CD4-positive, alpha-beta T cell (primary cell): ENCODE data around the gene GCLM. TPM values are rescaled to one million over a fixed set of nuclear protein-coding genes. Genes with fewer than 3 reads are reported as not detected.

ENCODE experiments used
- ATAC-seq: fragments of 200-7000 bp; cut with Tn5 transposase; one replicate; pipeline ENCODE4 v1.10.0; 2022; ENCODE audit warnings: mild to moderate bottlenecking; ENCODE audit not compliant: poor library complexity
- CTCF ChIA-PET: fragments of 350-600 bp; sonication (Branson Sonifier 250); formaldehyde crosslinking; loops from one replicate; lab custom pipeline; 2021; ENCODE audit warnings: antibody characterized with exemption, inconsistent platforms; lab: Charles Lee
- POLR2A ChIA-PET: fragments of 350-600 bp; sonication (Branson Sonifier 250); formaldehyde crosslinking; loops from one replicate; lab custom pipeline; 2021; ENCODE audit warnings: antibody characterized with exemption, inconsistent platforms; lab: Charles Lee
- DNase-seq, 14 experiments: peaks; one replicate each; pipeline ENCODE4 v3.0.0-alpha.2; 2013 to 2020; ENCODE audit warnings: mixed read lengths in 2 of 14
- H3K27ac ChIP-seq, 2 donors: one replicate each; pipeline versions ENCODE4 v1.5.1 to v1.7.0; 2013; ENCODE audit warnings: low read length in 2 of 2, low read depth in 1 of 2, mild to moderate bottlenecking in 1 of 2
- H3K27me3 ChIP-seq, 2 experiments: 1 replicate in 1 of 2; 2 replicates in 1 of 2; pipeline versions ENCODE4 v1.6.1 to v1.7.0; 2013; ENCODE audit warnings: low read length in 2 of 2, control low read depth in 1 of 2, mild to moderate bottlenecking in 1 of 2, moderate library complexity in 1 of 2; ENCODE audit not compliant: insufficient read depth in 2 of 2, control insufficient read depth in 1 of 2
- H3K36me3 ChIP-seq: one replicate; pipeline ENCODE4 v1.6.1; 2013; ENCODE audit warnings: low read length, control low read depth; ENCODE audit not compliant: insufficient read depth
- H3K4me1 ChIP-seq: one replicate; pipeline ENCODE4 v1.6.1; 2013; ENCODE audit warnings: low read length, control low read depth; ENCODE audit not compliant: insufficient read depth
- H3K4me3 ChIP-seq: one replicate; pipeline ENCODE4 v1.5.1; 2013; ENCODE audit warnings: mild to moderate bottlenecking, low read length, moderate library complexity
- H3K9me3 ChIP-seq, 2 experiments: 1 replicate in 1 of 2; 2 replicates in 1 of 2; pipeline versions ENCODE4 v1.6.1 to v1.7.0; 2013; ENCODE audit warnings: low read length in 2 of 2, mild to moderate bottlenecking in 2 of 2, control low read depth in 1 of 2, moderate library complexity in 1 of 2; ENCODE audit not compliant: control insufficient read depth in 1 of 2, insufficient read depth in 1 of 2
- H3K27ac Mint-ChIP-seq: one replicate; pipeline ENCODE4 v1.8.0; 2020; ENCODE audit warnings: mixed read lengths
- H3K27me3 Mint-ChIP-seq: one replicate; pipeline ENCODE4 v1.8.0; 2021; ENCODE audit warnings: mixed read lengths
- H3K36me3 Mint-ChIP-seq: one replicate; pipeline ENCODE4 v1.8.0; 2021; ENCODE audit warnings: low read depth, mixed read lengths
- H3K4me1 Mint-ChIP-seq: one replicate; pipeline ENCODE4 v1.8.0; 2021; ENCODE audit warnings: low read depth, mixed read lengths
- H3K4me3 Mint-ChIP-seq: one replicate; pipeline ENCODE4 v1.8.0; 2020; ENCODE audit warnings: mild to moderate bottlenecking, mixed read lengths
- H3K9me3 Mint-ChIP-seq: one replicate; pipeline ENCODE4 v1.8.0; 2020; ENCODE audit warnings: mixed read lengths
- intact Hi-C, 2 experiments: fragments of 100-400 bp; cut with DNase I in 1 of 2; cut with micrococcal nuclease in 1 of 2; formaldehyde crosslinking; loops; one replicate each; pipeline versions ENCODE4 v1.15.1 to v1.9.0; 2023 to 2025; cut with DNase I, micrococcal nuclease
- total RNA-seq, 174 experiments: library from RNA in 2 of 174; stranded (reverse) in 2 of 174; gene quantifications; one replicate each; pipeline ENCODE4 v1.2.3 and lab custom pipeline; 2021 to 2026
- TF ChIP-seq, protein P1 (sequence below): fragments of 200-600 bp; IDR thresholded peaks from one replicate; pipeline ENCODE4 v1.8.0; 2022; ENCODE audit warnings: antibody characterized with exemption, mild to moderate bottlenecking

GCLM gene
- total RNA-seq, 2 experiments from 2014 or later = 6.1 to 6.8 TPM

- intact Hi-C loops = loop anchor here (1.0 to 10.0 kb wide), 12 partner anchors 62 to 1388 kb away; partner anchors contain the start of genes DR1 (in 2 of the 2), FNBP1L (in 2 of the 2), GCLM (in 2 of the 2) and ABCD3 (in 1 of the 2)
- TF ChIP-seq, protein P1, sequence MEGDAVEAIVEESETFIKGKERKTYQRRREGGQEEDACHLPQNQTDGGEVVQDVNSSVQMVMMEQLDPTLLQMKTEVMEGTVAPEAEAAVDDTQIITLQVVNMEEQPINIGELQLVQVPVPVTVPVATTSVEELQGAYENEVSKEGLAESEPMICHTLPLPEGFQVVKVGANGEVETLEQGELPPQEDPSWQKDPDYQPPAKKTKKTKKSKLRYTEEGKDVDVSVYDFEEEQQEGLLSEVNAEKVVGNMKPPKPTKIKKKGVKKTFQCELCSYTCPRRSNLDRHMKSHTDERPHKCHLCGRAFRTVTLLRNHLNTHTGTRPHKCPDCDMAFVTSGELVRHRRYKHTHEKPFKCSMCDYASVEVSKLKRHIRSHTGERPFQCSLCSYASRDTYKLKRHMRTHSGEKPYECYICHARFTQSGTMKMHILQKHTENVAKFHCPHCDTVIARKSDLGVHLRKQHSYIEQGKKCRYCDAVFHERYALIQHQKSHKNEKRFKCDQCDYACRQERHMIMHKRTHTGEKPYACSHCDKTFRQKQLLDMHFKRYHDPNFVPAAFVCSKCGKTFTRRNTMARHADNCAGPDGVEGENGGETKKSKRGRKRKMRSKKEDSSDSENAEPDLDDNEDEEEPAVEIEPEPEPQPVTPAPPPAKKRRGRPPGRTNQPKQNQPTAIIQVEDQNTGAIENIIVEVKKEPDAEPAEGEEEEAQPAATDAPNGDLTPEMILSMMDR = no peak
- peaks cover 37% of the 10 kb centered on the region for H3K4me1 Mint-ChIP-seq
- Histone ChIP-seq H3K9me3 (no peaks in the 10 kb centered on the region), H3K4me3 (peak overlapping the region; percentile 95), H3K4me1 (peaks cover 23% of the 10 kb centered on the region), H3K27ac (peak overlapping the region; percentile 87), H3K27me3 (no peaks in the 10 kb centered on the region), H3K36me3 (no peaks in the 10 kb centered on the region)
- H3K36me3 Mint-ChIP-seq = peaks cover 25% of the 10 kb centered on the region
- H3K9me3 Mint-ChIP-seq = no peaks in the 10 kb centered on the region
- peak overlapping the region; percentile 95 for H3K4me3 Mint-ChIP-seq
- CTCF ChIA-PET = interaction anchor here (1.0 to 1.8 kb wide), 2 partner anchors 62 to 218 kb away, joined by 4 to 15 read pairs; partner anchors contain the start of gene GCLM
- peak overlapping the region; percentile 100 for H3K27ac Mint-ChIP-seq
- POLR2A ChIA-PET = interaction anchor here (0.5 to 4.2 kb wide), 26 partner anchors 8 to 1401 kb away, joined by 3 to 70 read pairs (median 6); partner anchors contain the start of genes ABCD3, ALG14, DIPK1A and DNTTIP2
- peaks cover 7% of the 10 kb centered on the region for H3K27me3 Mint-ChIP-seq
- ATAC-seq (peak; percentile 66), DNase-seq (peak; percentile 83 to 98 (median 91))
These were observed 62.0 kb downstream of the GCLM start for GRCh38 chr1:93846992-93847810.

- DNase-seq (peak; percentile 74 to 95 (median 84)), ATAC-seq (peak; percentile 46)
- H3K4me3 Mint-ChIP-seq = peak overlapping the region; percentile 89
- peaks cover 7% of the 10 kb centered on the region for H3K27me3 Mint-ChIP-seq
- no peaks in the 10 kb centered on the region for H3K36me3 ChIP-seq
- intact Hi-C loops = loop anchor here (2.0 to 10.0 kb wide), 11 partner anchors 62 to 1388 kb away; partner anchors contain the start of genes DR1 (in 2 of the 2), FNBP1L (in 2 of the 2), ABCD3 (in 1 of the 2) and CCDC18 (in 1 of the 2)
- H3K36me3 Mint-ChIP-seq = peaks cover 25% of the 10 kb centered on the region
- no peaks in the 10 kb centered on the region for H3K9me3 Mint-ChIP-seq
- peak overlapping the region; percentile 95 for H3K4me3 ChIP-seq
- peaks cover 23% of the 10 kb centered on the region for H3K4me1 ChIP-seq
- ChIA-PET CTCF (interaction anchor here (0.7 to 1.8 kb wide), 6 partner anchors 33 to 217 kb away, joined by 3 to 15 read pairs (median 6); partner anchors contain the start of genes DNTTIP2 and GCLM), POLR2A (interaction anchor here (0.7 to 4.2 kb wide), 30 partner anchors 9 to 1387 kb away, joined by 3 to 70 read pairs (median 6); partner anchors contain the start of genes ABCD3, ALG14, DIPK1A and DNTTIP2)
- H3K27ac Mint-ChIP-seq = peak overlapping the region; percentile 100
- H3K4me1 Mint-ChIP-seq = peaks cover 37% of the 10 kb centered on the region
- no peaks in the 10 kb centered on the region for H3K9me3 ChIP-seq
- no peaks in the 10 kb centered on the region for H3K27me3 ChIP-seq
- peak overlapping the region; percentile 79 to 87 for H3K27ac ChIP-seq
- TF ChIP-seq, protein P1 = no peak
These were observed 62.8 kb downstream of the GCLM start for GRCh38 chr1:93846206-93846991.
